Neutrophil (primary cell): ENCODE results near the gene PLEKHG3.

Source experiments
- H3K27ac ChIP-seq: fragments of 200-600 bp; sonication (generic); 2 replicates; pipeline ENCODE4 v1.5.1; 2016; ENCODE audit warnings: mild to moderate bottlenecking, moderate library complexity
- H3K27me3 ChIP-seq: fragments of 200-600 bp; sonication (generic); 2 replicates; pipeline ENCODE4 v1.6.0; 2016; ENCODE audit warnings: mild to moderate bottlenecking
- H3K36me3 ChIP-seq: fragments of 200-600 bp; sonication (generic); 2 replicates; pipeline ENCODE4 v1.5.1; 2017
- H3K4me1 ChIP-seq, 2 experiments: fragments of 200-600 bp in 1 of 2; sonication (generic) in 1 of 2; 1 replicate in 1 of 2; 2 replicates in 1 of 2; pipeline versions ENCODE4 v1.5.1 to v1.6.1; 2013 to 2016; ENCODE audit warnings: low read depth in 1 of 2, low read length in 1 of 2, mild to moderate bottlenecking in 1 of 2, moderate library complexity in 1 of 2; ENCODE audit not compliant: control insufficient read depth in 1 of 2, insufficient read depth in 1 of 2
- H3K4me3 ChIP-seq, 2 experiments: fragments of 200-600 bp in 1 of 2; sonication (generic) in 1 of 2; 1 replicate in 1 of 2; 2 replicates in 1 of 2; pipeline ENCODE4 v1.5.1; 2013 to 2016; ENCODE audit warnings: low read depth in 1 of 2, low read length in 1 of 2, mild to moderate bottlenecking in 1 of 2, moderate library complexity in 1 of 2
- H3K9me3 ChIP-seq: fragments of 200-600 bp; sonication (generic); 2 replicates; pipeline ENCODE4 v1.5.1; 2016
- CTCF ChIP-seq: fragments of 200-600 bp; sonication (generic); IDR thresholded peaks from 2 replicates; pipeline ENCODE4 v1.5.1; 2016; ENCODE audit warnings: antibody characterized with exemption

Gene PLEKHG3

GRCh38 chr14:64727551-64728071 is 23.4 kb downstream of the PLEKHG3 start:
- H3K27ac ChIP-seq, result peak overlapping the region; percentile 86
- TF ChIP-seq CTCF, result no peak
- H3K36me3 ChIP-seq, result peaks cover 67% of the 10 kb centered on the region
- no peaks in the 10 kb centered on the region for H3K27me3 ChIP-seq
- H3K4me3 ChIP-seq, result peak overlapping the region; percentile 9 to 36
- H3K9me3 ChIP-seq, result no peaks in the 10 kb centered on the region
- H3K4me1 ChIP-seq, result peaks cover 70 to 71% of the 10 kb centered on the region in 2 experiments

- Histone ChIP-seq H3K36me3 (peaks cover 72% of the 10 kb centered on the region), H3K9me3 (no peaks in the 10 kb centered on the region), H3K27ac (peak overlapping the region; percentile 86)
Observed at GRCh38 chr14:64728106-64728505, 23.9 kb downstream of the PLEKHG3 start.

DNA sequence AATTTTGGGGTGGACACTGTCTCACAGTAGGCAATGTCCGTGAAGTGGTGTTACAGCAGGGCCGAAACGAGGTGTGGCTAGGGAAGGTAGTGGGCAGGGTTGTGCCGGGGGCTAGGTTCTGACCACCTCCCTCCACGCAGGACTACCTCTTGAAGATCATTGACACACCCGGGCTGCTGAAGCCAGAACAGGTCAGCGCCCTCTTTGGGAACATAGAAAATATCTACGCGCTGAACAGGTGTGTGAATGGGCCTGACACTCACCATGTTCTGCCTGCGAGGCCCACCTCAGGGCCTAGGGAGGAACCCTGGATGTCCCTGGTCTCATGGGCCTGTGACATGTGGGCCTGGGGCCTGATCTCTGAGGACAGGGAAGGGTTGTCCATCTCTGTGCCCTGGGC is 24.6 kb downstream of the PLEKHG3 start:
- Histone ChIP-seq H3K4me1 (peaks cover 57 to 62% of the 10 kb centered on the region in 2 experiments), H3K4me3 (peak overlapping the region in 1 of 2 experiments; percentile 36), H3K9me3 (no peaks in the 10 kb centered on the region), H3K27ac (peak overlapping the region; percentile 86), H3K36me3 (peaks cover 76% of the 10 kb centered on the region), H3K27me3 (no peaks in the 10 kb centered on the region)
- TF ChIP-seq CTCF, result no peak

More at GRCh38 chr14:64728106-64728505, 23.9 kb downstream of the PLEKHG3 start:
- H3K4me3 ChIP-seq, result peak overlapping the region; percentile 9 to 36
- no peaks in the 10 kb centered on the region for H3K27me3 ChIP-seq
- TF ChIP-seq CTCF, result no peak
- peaks cover 65 to 66% of the 10 kb centered on the region in 2 experiments for H3K4me1 ChIP-seq

DNA sequence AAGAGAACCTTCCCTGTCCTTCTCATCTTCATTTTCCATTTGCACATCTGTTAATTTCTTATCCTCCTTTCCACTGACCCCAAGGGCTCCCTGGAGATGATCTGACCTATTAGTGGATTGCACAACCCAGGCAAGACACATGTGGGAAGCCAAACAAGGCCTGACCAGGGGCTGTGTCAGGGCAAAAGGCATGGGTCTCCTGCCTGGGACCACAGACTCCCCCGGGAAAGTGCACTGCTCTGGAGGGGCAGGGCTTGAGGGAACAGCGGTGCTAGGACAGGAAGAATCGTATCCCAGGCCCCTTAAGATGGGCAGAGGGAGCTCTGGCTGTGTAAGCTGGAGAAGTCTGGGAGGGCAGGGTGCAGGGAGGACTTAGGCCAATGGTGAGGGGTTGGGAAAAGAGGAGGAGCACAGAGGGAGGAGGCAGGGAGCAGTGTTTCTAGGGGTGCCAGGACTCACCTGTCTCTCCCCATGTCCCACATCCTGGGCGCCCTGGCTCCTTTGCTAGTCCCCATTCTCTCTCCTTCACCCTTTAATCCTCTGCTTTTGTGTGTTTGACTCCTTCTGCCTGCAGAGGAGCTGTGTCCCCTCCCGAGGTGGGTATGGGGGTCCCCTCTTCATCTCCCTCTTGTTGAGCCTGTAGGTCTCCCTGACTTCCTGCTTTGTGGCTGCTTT is 25.3 kb downstream of the PLEKHG3 start:
- Histone ChIP-seq H3K27ac (peak overlapping the region; percentile 86), H3K27me3 (no peaks in the 10 kb centered on the region), H3K36me3 (peaks cover 70% of the 10 kb centered on the region), H3K9me3 (no peaks in the 10 kb centered on the region), H3K4me1 (peaks cover 55 to 61% of the 10 kb centered on the region in 2 experiments), H3K4me3 (no peak overlapping the region)
- no peak for TF ChIP-seq CTCF

DNA sequence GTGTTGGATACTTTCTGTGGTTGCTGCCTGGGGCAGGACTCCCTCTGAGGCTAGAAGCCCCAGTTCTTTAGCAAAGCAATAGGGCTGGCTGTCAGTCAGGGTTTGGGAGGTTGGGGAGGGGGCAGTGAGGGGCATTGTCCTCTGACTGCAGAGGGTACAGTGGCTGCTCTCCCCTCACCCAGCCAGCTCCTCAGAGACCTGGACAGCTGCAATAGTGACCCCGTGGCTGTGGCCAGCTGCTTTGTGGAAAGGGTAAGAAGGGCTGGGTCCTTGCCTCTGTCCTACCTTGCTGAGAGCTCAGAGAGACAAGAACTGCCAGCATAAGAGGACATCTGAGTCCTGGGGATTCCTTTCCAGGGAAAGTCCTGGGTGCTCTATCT is 25.8 kb downstream of the PLEKHG3 start:
- Histone ChIP-seq H3K4me1 (peaks cover 55 to 56% of the 10 kb centered on the region in 2 experiments), H3K9me3 (no peaks in the 10 kb centered on the region), H3K27me3 (no peaks in the 10 kb centered on the region), H3K4me3 (no peak overlapping the region), H3K36me3 (peaks cover 73% of the 10 kb centered on the region), H3K27ac (peak overlapping the region; percentile 86)
- no peak for TF ChIP-seq CTCF
